ENCODE measurements around the gene KIRREL2. TPM values are rescaled to one million over a fixed set of nuclear protein-coding genes. Genes with fewer than 3 reads are reported as not detected.

Gene KIRREL2
- total RNA-seq, 1 donor from 2014 or later, result 100.0 TPM

GRCh38 chr19:35845215-35846037, 11.3 kb upstream of the KIRREL2 start:
- Mint-ChIP-seq H3K27me3 (peaks cover 63% of the 10 kb centered on the region), H3K27ac (peak overlapping the region; percentile 82), H3K4me3 (ENCODE audit: low read depth) (peak overlapping the region; percentile 62), H3K4me1 (ENCODE audit: low read depth) (peaks cover 18% of the 10 kb centered on the region), H3K9me3 (ENCODE audit: low read depth) (no peaks in the 10 kb centered on the region), H3K36me3 (ENCODE audit: insufficient read depth) (peaks cover 2% of the 10 kb centered on the region)
- DNase-seq (ENCODE audit: low spot score, unreplicated experiment), result no peak
- TF ChIP-seq, protein P1, sequence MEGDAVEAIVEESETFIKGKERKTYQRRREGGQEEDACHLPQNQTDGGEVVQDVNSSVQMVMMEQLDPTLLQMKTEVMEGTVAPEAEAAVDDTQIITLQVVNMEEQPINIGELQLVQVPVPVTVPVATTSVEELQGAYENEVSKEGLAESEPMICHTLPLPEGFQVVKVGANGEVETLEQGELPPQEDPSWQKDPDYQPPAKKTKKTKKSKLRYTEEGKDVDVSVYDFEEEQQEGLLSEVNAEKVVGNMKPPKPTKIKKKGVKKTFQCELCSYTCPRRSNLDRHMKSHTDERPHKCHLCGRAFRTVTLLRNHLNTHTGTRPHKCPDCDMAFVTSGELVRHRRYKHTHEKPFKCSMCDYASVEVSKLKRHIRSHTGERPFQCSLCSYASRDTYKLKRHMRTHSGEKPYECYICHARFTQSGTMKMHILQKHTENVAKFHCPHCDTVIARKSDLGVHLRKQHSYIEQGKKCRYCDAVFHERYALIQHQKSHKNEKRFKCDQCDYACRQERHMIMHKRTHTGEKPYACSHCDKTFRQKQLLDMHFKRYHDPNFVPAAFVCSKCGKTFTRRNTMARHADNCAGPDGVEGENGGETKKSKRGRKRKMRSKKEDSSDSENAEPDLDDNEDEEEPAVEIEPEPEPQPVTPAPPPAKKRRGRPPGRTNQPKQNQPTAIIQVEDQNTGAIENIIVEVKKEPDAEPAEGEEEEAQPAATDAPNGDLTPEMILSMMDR (IDR thresholded peaks at IDR 0.05; ENCODE audit: unreplicated experiment), result no peak

DNA sequence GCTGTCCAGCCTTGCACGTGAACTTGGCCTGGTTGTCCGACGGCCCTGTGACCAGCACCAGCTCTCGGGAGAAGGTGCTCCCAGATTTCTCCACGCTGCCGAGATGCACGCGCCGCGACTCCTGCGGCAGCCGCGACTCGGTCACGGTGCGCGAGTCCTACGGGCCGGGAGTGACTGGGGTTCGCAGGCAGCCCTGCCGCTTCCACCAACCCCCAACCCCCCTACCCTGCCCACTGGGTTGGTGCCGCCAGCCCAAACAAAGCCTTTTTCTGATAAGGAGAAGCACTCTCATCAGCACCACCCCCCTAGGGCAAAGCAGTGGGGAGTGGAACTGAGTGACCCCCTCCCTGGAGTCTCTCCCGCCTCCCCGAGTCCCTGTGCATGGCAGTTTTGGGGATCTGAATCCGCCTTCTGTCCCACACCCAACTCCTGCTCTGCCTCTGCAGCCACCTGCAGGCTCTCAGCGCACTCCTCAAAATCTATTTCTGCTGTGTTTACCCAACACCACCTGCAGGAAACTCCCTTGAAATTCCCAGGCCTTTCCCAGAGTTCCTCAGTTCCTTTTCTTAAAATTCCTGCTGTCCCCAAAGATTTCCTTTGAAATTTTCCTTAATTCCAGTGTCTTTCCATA, 10.6 kb upstream of the KIRREL2 start:
- TF ChIP-seq, protein P1 (IDR thresholded peaks at IDR 0.05; ENCODE audit: unreplicated experiment), result no peak

DNA sequence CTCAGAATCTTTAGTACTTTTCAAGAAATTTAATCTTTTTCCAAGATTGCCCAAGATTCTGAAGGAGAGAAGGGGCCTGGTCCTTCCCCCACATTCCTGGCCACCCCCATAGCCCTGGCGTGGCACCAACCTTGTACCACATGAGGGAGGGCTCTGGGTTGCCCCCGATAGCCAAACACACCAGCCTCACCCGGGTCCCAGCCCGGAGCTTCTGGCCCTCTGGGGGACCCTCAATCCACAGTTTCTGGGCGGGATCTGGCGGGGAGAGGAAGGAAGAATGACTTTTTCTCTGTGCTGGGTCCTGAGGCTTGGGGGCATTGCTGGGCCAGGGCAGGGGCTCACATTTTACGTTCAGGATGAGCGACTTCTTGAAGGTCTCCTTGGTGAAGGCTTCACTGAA, 8.8 kb upstream of the KIRREL2 start:
- Mint-ChIP-seq H3K36me3 (ENCODE audit: insufficient read depth) (no peaks in the 10 kb centered on the region), H3K27me3 (peaks cover 51% of the 10 kb centered on the region), H3K9me3 (ENCODE audit: low read depth) (no peaks in the 10 kb centered on the region), H3K4me3 (ENCODE audit: low read depth) (no peak overlapping the region), H3K27ac (no peak overlapping the region), H3K4me1 (ENCODE audit: low read depth) (peaks cover 29% of the 10 kb centered on the region)
- no peak for DNase-seq (ENCODE audit: low spot score, unreplicated experiment)
- TF ChIP-seq, protein P1 (IDR thresholded peaks at IDR 0.05; ENCODE audit: unreplicated experiment), result no peak

More for the DNA sequence above, 10.6 kb upstream of the KIRREL2 start:
- H3K4me1 Mint-ChIP-seq (ENCODE audit: low read depth), result peaks cover 21% of the 10 kb centered on the region
- peak overlapping the region; percentile 87 for H3K27ac Mint-ChIP-seq
- H3K27me3 Mint-ChIP-seq, result peaks cover 65% of the 10 kb centered on the region
- no peak for DNase-seq (ENCODE audit: low spot score, unreplicated experiment)
- H3K4me3 Mint-ChIP-seq (ENCODE audit: low read depth), result peak overlapping the region; percentile 61
- no peaks in the 10 kb centered on the region for H3K9me3 Mint-ChIP-seq (ENCODE audit: low read depth)
- H3K36me3 Mint-ChIP-seq (ENCODE audit: insufficient read depth), result peaks cover 2% of the 10 kb centered on the region

DNA sequence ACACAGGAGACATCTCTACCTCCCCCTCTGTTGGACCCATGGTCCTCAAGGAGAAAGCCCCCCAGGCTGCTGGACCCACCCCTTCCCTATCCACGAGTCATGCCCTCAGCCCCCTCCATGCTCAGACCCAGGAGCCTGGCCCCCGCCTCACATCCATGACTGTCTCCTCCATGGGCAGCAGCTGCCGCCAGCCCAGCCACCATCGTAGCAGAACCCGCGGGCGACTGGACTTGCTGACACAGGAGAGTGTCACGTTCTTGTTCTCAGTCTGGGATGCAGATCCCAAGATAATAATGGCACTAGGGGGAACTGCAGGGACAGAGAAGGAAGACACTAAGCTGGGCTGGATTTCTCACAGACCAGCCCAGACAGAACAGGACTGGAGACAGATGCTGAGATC, 8.2 kb upstream of the KIRREL2 start:
- TF ChIP-seq, protein P1 (IDR thresholded peaks at IDR 0.05; ENCODE audit: unreplicated experiment), result no peak
- peaks cover 45% of the 10 kb centered on the region for H3K27me3 Mint-ChIP-seq
- no peak overlapping the region for H3K27ac Mint-ChIP-seq
- no peaks in the 10 kb centered on the region for H3K9me3 Mint-ChIP-seq (ENCODE audit: low read depth)
- DNase-seq (ENCODE audit: low spot score, unreplicated experiment), result no peak
- H3K4me3 Mint-ChIP-seq (ENCODE audit: low read depth), result no peak overlapping the region
- no peaks in the 10 kb centered on the region for H3K36me3 Mint-ChIP-seq (ENCODE audit: insufficient read depth)
- peaks cover 32% of the 10 kb centered on the region for H3K4me1 Mint-ChIP-seq (ENCODE audit: low read depth)

DNA sequence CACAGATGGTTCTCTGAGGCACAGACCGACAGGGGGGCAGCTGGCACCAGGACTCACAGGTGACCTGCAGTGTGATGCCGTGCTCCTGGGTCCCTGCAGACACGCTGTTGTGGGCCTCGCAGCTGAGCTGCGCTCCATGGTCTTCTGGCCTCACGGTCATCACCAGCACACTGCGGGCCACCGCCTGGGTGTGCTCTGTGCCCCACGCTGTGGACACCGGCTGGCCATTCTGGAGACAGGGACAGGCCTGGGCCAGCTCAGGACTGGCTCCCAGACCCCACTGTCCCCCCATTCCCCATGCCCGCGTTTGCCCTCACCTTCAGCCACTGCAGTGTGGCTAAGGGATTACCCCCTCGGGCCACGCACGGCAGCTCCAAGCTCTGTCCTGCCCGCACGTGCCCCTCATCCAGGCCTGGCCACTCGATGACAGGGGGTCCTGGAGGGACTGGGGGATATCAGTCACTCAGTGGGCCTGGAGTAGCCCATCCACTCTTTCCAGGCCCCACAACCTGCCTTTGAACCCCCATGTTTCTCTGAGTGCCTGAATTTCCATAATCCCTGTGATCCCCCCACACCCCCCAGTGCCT, 7.7 kb upstream of the KIRREL2 start:
- Mint-ChIP-seq H3K4me3 (ENCODE audit: low read depth) (no peak overlapping the region), H3K4me1 (ENCODE audit: low read depth) (peaks cover 32% of the 10 kb centered on the region), H3K36me3 (ENCODE audit: insufficient read depth) (no peaks in the 10 kb centered on the region), H3K9me3 (ENCODE audit: low read depth) (no peaks in the 10 kb centered on the region), H3K27ac (no peak overlapping the region), H3K27me3 (peaks cover 40% of the 10 kb centered on the region)
- TF ChIP-seq, protein P1 (IDR thresholded peaks at IDR 0.05; ENCODE audit: unreplicated experiment), result no peak
- DNase-seq (ENCODE audit: low spot score, unreplicated experiment), result no peak
